Activated naive CD4-positive, alpha-beta T cell treated with anti-CD3 and anti-CD28 coated beads for 36 hours (primary cell): ENCODE data around the gene KLHDC4. TPM values are rescaled to one million over a fixed set of nuclear protein-coding genes. Genes with fewer than 3 reads are reported as not detected.

Source experiments
- CTCF ChIA-PET: fragments of 350-600 bp; sonication (Branson Sonifier 250); formaldehyde crosslinking; loops from one replicate; lab custom pipeline; 2021; ENCODE audit warnings: antibody characterized with exemption; lab: Charles Lee
- DNase-seq: peaks from one replicate; pipeline ENCODE4 v3.0.0-alpha.2; 2020
- H3K27ac Mint-ChIP-seq: one replicate; pipeline ENCODE4 v1.8.0; 2021; ENCODE audit warnings: mild to moderate bottlenecking, mixed read lengths
- H3K27me3 Mint-ChIP-seq: one replicate; pipeline ENCODE4 v1.8.0; 2021; ENCODE audit warnings: low read depth, mixed read lengths
- H3K36me3 Mint-ChIP-seq: one replicate; pipeline ENCODE4 v1.8.0; 2021; ENCODE audit warnings: low read depth, mixed read lengths
- H3K4me1 Mint-ChIP-seq: one replicate; pipeline ENCODE4 v1.8.0; 2021; ENCODE audit warnings: low read depth, mixed read lengths
- H3K4me3 Mint-ChIP-seq: one replicate; pipeline ENCODE4 v1.8.0; 2021; ENCODE audit warnings: mild to moderate bottlenecking, moderate library complexity, mixed read lengths
- H3K9me3 Mint-ChIP-seq: one replicate; pipeline ENCODE4 v1.8.0; 2021; ENCODE audit warnings: mixed read lengths
- intact Hi-C: fragments of 100-400 bp; cut with micrococcal nuclease; formaldehyde crosslinking; loops from one replicate; pipeline ENCODE4 v1.15.1; 2023
- total RNA-seq, 2 experiments: library from RNA; stranded (reverse); gene quantifications; one replicate each; pipeline ENCODE4 v1.2.3, GENCODE V29; 2021

The KLHDC4 gene
- total RNA-seq, 2 experiments from 2014 or later, result 56.2 to 62.4 TPM

- CTCF ChIA-PET, result no interaction called here
- no peaks in the 10 kb centered on the region for H3K27me3 Mint-ChIP-seq
- peaks cover 41% of the 10 kb centered on the region for H3K36me3 Mint-ChIP-seq
- no peaks in the 10 kb centered on the region for H3K9me3 Mint-ChIP-seq
- intact Hi-C loops, result loop anchor here (10.0 kb wide), 1 partner anchor 106 kb away; no protein-coding TSS in a partner anchor
- peaks cover 46% of the 10 kb centered on the region for H3K4me1 Mint-ChIP-seq
- H3K27ac Mint-ChIP-seq, result no peak overlapping the region
- H3K4me3 Mint-ChIP-seq, result no peak overlapping the region
- DNase-seq, result no peak
Observed at GRCh38 chr16:87761060-87761459, 4.7 kb downstream of the KLHDC4 start.

GRCh38 chr16:87757841-87758426 lies 7.9 kb downstream of the KLHDC4 start:
- Mint-ChIP-seq H3K36me3 (peaks cover 48% of the 10 kb centered on the region), H3K4me1 (peaks cover 24% of the 10 kb centered on the region), H3K27ac (no peak overlapping the region), H3K4me3 (no peak overlapping the region), H3K27me3 (no peaks in the 10 kb centered on the region), H3K9me3 (no peaks in the 10 kb centered on the region)
- CTCF ChIA-PET, result interaction anchor here (0.7 to 1.1 kb wide), 2 partner anchors 108 to 122 kb away, joined by 3 to 6 read pairs; no protein-coding TSS in a partner anchor
- intact Hi-C loops, result no loop called here
- no peak for DNase-seq

GRCh38 chr16:87754535-87754934 lies 11.3 kb downstream of the KLHDC4 start:
- Mint-ChIP-seq H3K4me3 (no peak overlapping the region), H3K9me3 (no peaks in the 10 kb centered on the region)
- intact Hi-C loops, result no loop called here

GRCh38 chr16:87747626-87748414 lies 18.0 kb downstream of the KLHDC4 start:
- DNase-seq, result no peak
- intact Hi-C loops, result no loop called here
- no peak overlapping the region for H3K27ac Mint-ChIP-seq
- H3K36me3 Mint-ChIP-seq, result peaks cover 22% of the 10 kb centered on the region
- H3K27me3 Mint-ChIP-seq, result no peaks in the 10 kb centered on the region
- no peaks in the 10 kb centered on the region for H3K9me3 Mint-ChIP-seq
- CTCF ChIA-PET, result interaction anchor here (0.6 kb wide), 1 partner anchor 21 kb away, joined by 3 read pairs; no protein-coding TSS in a partner anchor
- H3K4me3 Mint-ChIP-seq, result no peak overlapping the region
- H3K4me1 Mint-ChIP-seq, result peaks cover 2% of the 10 kb centered on the region

More at GRCh38 chr16:87754535-87754934, 11.3 kb downstream of the KLHDC4 start:
- DNase-seq, result no peak
- H3K27ac Mint-ChIP-seq, result no peak overlapping the region
- no peaks in the 10 kb centered on the region for H3K27me3 Mint-ChIP-seq
- peaks cover 8% of the 10 kb centered on the region for H3K4me1 Mint-ChIP-seq
- peaks cover 49% of the 10 kb centered on the region for H3K36me3 Mint-ChIP-seq
- CTCF ChIA-PET, result no interaction called here

- Mint-ChIP-seq H3K27me3 (no peaks in the 10 kb centered on the region), H3K9me3 (no peaks in the 10 kb centered on the region), H3K4me3 (no peak overlapping the region), H3K36me3 (peaks cover 24% of the 10 kb centered on the region), H3K27ac (peak overlapping the region; percentile 62), H3K4me1 (peaks cover 4% of the 10 kb centered on the region)
- intact Hi-C loops, result no loop called here
- CTCF ChIA-PET, result no interaction called here
- DNase-seq, result no peak
Observed at GRCh38 chr16:87746178-87746577, 19.6 kb downstream of the KLHDC4 start.

- no peaks in the 10 kb centered on the region for H3K27me3 Mint-ChIP-seq
Observed at GRCh38 chr16:87744750-87745514, 20.9 kb downstream of the KLHDC4 start.

GRCh38 chr16:87742781-87743490 lies 22.9 kb downstream of the KLHDC4 start:
- Mint-ChIP-seq H3K9me3 (no peaks in the 10 kb centered on the region), H3K4me1 (peaks cover 7% of the 10 kb centered on the region), H3K27me3 (no peaks in the 10 kb centered on the region), H3K27ac (no peak overlapping the region), H3K4me3 (no peak overlapping the region), H3K36me3 (peaks cover 17% of the 10 kb centered on the region)
- CTCF ChIA-PET, result no interaction called here
- intact Hi-C loops, result no loop called here
- DNase-seq, result no peak

More at GRCh38 chr16:87744750-87745514, 20.9 kb downstream of the KLHDC4 start:
- H3K4me1 Mint-ChIP-seq, result peaks cover 7% of the 10 kb centered on the region
- no peak overlapping the region for H3K27ac Mint-ChIP-seq
- CTCF ChIA-PET, result interaction anchor here (0.6 kb wide), 1 partner anchor 169 kb away, joined by 5 read pairs; no protein-coding TSS in a partner anchor
- intact Hi-C loops, result no loop called here
- peaks cover 24% of the 10 kb centered on the region for H3K36me3 Mint-ChIP-seq
- no peaks in the 10 kb centered on the region for H3K9me3 Mint-ChIP-seq
- H3K4me3 Mint-ChIP-seq, result no peak overlapping the region
- no peak for DNase-seq

GRCh38 chr16:87741700-87742415 lies 23.9 kb downstream of the KLHDC4 start:
- Mint-ChIP-seq H3K4me3 (no peak overlapping the region), H3K9me3 (no peaks in the 10 kb centered on the region), H3K36me3 (peaks cover 17% of the 10 kb centered on the region), H3K4me1 (peaks cover 7% of the 10 kb centered on the region), H3K27ac (no peak overlapping the region), H3K27me3 (no peaks in the 10 kb centered on the region)
- DNase-seq, result no peak
- CTCF ChIA-PET, result no interaction called here
- intact Hi-C loops, result no loop called here

- intact Hi-C loops, result no loop called here
- H3K9me3 Mint-ChIP-seq, result no peaks in the 10 kb centered on the region
- CTCF ChIA-PET, result interaction anchor here (0.6 kb wide), 1 partner anchor 25 kb away, joined by 4 read pairs; no protein-coding TSS in a partner anchor
- peaks cover 19% of the 10 kb centered on the region for H3K36me3 Mint-ChIP-seq
- DNase-seq, result no peak
- no peak overlapping the region for H3K27ac Mint-ChIP-seq
- H3K27me3 Mint-ChIP-seq, result no peaks in the 10 kb centered on the region
- peaks cover 7% of the 10 kb centered on the region for H3K4me1 Mint-ChIP-seq
- H3K4me3 Mint-ChIP-seq, result no peak overlapping the region
Observed at GRCh38 chr16:87740909-87741424, 24.8 kb downstream of the KLHDC4 start.

- DNase-seq, result no peak
- intact Hi-C loops, result no loop called here
- H3K36me3 Mint-ChIP-seq, result peaks cover 20% of the 10 kb centered on the region
- no peak overlapping the region for H3K4me3 Mint-ChIP-seq
- H3K27ac Mint-ChIP-seq, result no peak overlapping the region
- no peaks in the 10 kb centered on the region for H3K27me3 Mint-ChIP-seq
- peaks cover 7% of the 10 kb centered on the region for H3K4me1 Mint-ChIP-seq
- H3K9me3 Mint-ChIP-seq, result no peaks in the 10 kb centered on the region
- CTCF ChIA-PET, result interaction anchor here (0.6 kb wide), 1 partner anchor 26 kb away, joined by 4 read pairs; no protein-coding TSS in a partner anchor
Observed at GRCh38 chr16:87740441-87740840, 25.3 kb downstream of the KLHDC4 start.

GRCh38 chr16:87739801-87740200 lies 26.0 kb downstream of the KLHDC4 start:
- CTCF ChIA-PET, result no interaction called here
- Mint-ChIP-seq H3K27me3 (no peaks in the 10 kb centered on the region), H3K4me1 (peaks cover 7% of the 10 kb centered on the region), H3K4me3 (no peak overlapping the region), H3K36me3 (peaks cover 18% of the 10 kb centered on the region), H3K9me3 (no peaks in the 10 kb centered on the region), H3K27ac (no peak overlapping the region)
- DNase-seq, result no peak
- intact Hi-C loops, result no loop called here
